SK-N-SH (cell line): ENCODE results near the gene CYP4F22.
A peak's percentile ranks its signal among the peaks of the same experiment; 100 is the strongest.

Experiments used
- EP300 ChIP-seq, 2 experiments: IDR thresholded peaks; 2 replicates each; pipeline versions ENCODE4 v1.4.0 to v1.6.1; 2012; ENCODE audit warnings: borderline replicate concordance in 1 of 2, low read depth in 1 of 2, low read length in 1 of 2
- TF ChIP-seq, protein P1 (sequence below): fragments of 200-600 bp; sonication (generic); IDR thresholded peaks from 2 replicates; pipeline ENCODE4 v1.6.1; 2017; ENCODE audit warnings: antibody characterized with exemption, mild to moderate bottlenecking, moderate library complexity

DNA sequence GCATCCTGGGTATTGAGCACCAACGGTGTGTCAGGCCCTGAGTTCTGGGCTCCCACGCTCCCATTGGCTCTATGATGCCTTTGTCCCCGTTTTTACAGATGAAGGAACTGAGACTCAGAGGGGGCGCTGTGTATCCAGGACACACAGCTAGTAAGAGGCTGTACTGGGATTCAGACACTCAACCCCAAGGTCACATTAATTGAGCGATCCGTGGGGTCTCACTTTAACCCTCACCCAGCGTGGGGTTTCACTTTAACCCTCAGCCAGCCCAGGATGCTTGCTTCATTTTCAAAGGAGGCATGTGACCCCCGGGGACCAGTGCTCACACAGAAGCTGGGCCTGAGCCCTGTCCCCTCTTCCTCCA is 42.6 kb downstream of the CYP4F22 start:
- no peak for TF ChIP-seq EP300 (IDR thresholded peaks at IDR 0.05; ENCODE audit: borderline replicate concordance in 1 of 2, low read depth in 1 of 2, low read length in 1 of 2)
- TF ChIP-seq, protein P1, sequence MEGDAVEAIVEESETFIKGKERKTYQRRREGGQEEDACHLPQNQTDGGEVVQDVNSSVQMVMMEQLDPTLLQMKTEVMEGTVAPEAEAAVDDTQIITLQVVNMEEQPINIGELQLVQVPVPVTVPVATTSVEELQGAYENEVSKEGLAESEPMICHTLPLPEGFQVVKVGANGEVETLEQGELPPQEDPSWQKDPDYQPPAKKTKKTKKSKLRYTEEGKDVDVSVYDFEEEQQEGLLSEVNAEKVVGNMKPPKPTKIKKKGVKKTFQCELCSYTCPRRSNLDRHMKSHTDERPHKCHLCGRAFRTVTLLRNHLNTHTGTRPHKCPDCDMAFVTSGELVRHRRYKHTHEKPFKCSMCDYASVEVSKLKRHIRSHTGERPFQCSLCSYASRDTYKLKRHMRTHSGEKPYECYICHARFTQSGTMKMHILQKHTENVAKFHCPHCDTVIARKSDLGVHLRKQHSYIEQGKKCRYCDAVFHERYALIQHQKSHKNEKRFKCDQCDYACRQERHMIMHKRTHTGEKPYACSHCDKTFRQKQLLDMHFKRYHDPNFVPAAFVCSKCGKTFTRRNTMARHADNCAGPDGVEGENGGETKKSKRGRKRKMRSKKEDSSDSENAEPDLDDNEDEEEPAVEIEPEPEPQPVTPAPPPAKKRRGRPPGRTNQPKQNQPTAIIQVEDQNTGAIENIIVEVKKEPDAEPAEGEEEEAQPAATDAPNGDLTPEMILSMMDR, result peak; percentile 35
